Activated effector memory CD4-positive, alpha-beta T cell treated with Interleukin-2 at 50 U/mL for 16 hours (primary cell): ENCODE results near the gene DAPP1.
"Not testable (repeated sequence)": the region's sequence is repeated elsewhere in the genome, so short reads cannot be mapped to it uniquely, and the experiment has no call there.

Experiments
- DNase-seq: peaks from one replicate; pipeline ENCODE4 v3.0.0-alpha.2; 2020

The DAPP1 gene

GRCh38 chr4:99825272-99825671, 8.6 kb downstream of the DAPP1 start:
- DNase-seq = no peak

- DNase-seq = no peak
Observed at GRCh38 chr4:99826016-99826415, 9.4 kb downstream of the DAPP1 start.

- no peak for DNase-seq
Observed at GRCh38 chr4:99827454-99827853, 10.8 kb downstream of the DAPP1 start.

GRCh38 chr4:99827857-99828256, 11.2 kb downstream of the DAPP1 start:
- DNase-seq = no peak

- DNase-seq = no peak
Observed at GRCh38 chr4:99828477-99828876, 11.8 kb downstream of the DAPP1 start.

GRCh38 chr4:99830051-99830450, 13.4 kb downstream of the DAPP1 start:
- DNase-seq = not testable (repeated sequence)

- no peak for DNase-seq
Observed at GRCh38 chr4:99832321-99832720, 15.7 kb downstream of the DAPP1 start.

- no peak for DNase-seq
Observed at GRCh38 chr4:99832758-99833157, 16.1 kb downstream of the DAPP1 start.

- no peak for DNase-seq
Observed at GRCh38 chr4:99833756-99834155, 17.1 kb downstream of the DAPP1 start.

GRCh38 chr4:99834569-99834968, 17.9 kb downstream of the DAPP1 start:
- DNase-seq = no peak

GRCh38 chr4:99835942-99836341, 19.3 kb downstream of the DAPP1 start:
- DNase-seq = no peak

GRCh38 chr4:99838927-99839326, 22.3 kb downstream of the DAPP1 start:
- no peak for DNase-seq

- DNase-seq = no peak
Observed at GRCh38 chr4:99841129-99841528, 24.5 kb downstream of the DAPP1 start.

GRCh38 chr4:99843413-99843812, 26.8 kb downstream of the DAPP1 start:
- no peak for DNase-seq

GRCh38 chr4:99844048-99844447, 27.4 kb downstream of the DAPP1 start:
- DNase-seq = no peak

- DNase-seq = no peak
Observed at GRCh38 chr4:99845179-99845578, 28.6 kb downstream of the DAPP1 start.

- DNase-seq = no peak
Observed at GRCh38 chr4:99845708-99846469, 29.3 kb downstream of the DAPP1 start.

- no peak for DNase-seq
Observed at GRCh38 chr4:99846891-99847290, 30.3 kb downstream of the DAPP1 start.

GRCh38 chr4:99847362-99847976, 30.8 kb downstream of the DAPP1 start:
- DNase-seq = no peak

- DNase-seq = no peak
Observed at GRCh38 chr4:99848591-99849001, 32.0 kb downstream of the DAPP1 start.

- DNase-seq = no peak
Observed at GRCh38 chr4:99852199-99852749, 35.6 kb downstream of the DAPP1 start.

GRCh38 chr4:99853190-99853589, 36.6 kb downstream of the DAPP1 start:
- DNase-seq = no peak

GRCh38 chr4:99853999-99854398, 37.4 kb downstream of the DAPP1 start:
- DNase-seq = no peak

GRCh38 chr4:99855678-99856077, 39.1 kb downstream of the DAPP1 start:
- DNase-seq = no peak
